ENCODE data around the gene RTN1.
"Not testable (repeated sequence)": the region's sequence is repeated elsewhere in the genome, so short reads cannot be mapped to it uniquely, and the experiment has no call there.

RTN1 gene

GRCh38 chr14:59704054-59704645 is 166.4 kb downstream of the RTN1 start:
- DNase-seq (ENCODE audit: low spot score): no peak

- no peak for DNase-seq (ENCODE audit: low spot score)
Observed at GRCh38 chr14:59699442-59699841, 171.1 kb downstream of the RTN1 start.

- DNase-seq (ENCODE audit: low spot score): no peak
Observed at GRCh38 chr14:59698793-59699192, 171.8 kb downstream of the RTN1 start.

- no peak for DNase-seq (ENCODE audit: low spot score)
Observed at GRCh38 chr14:59695198-59695597, 175.4 kb downstream of the RTN1 start.

- no peak for DNase-seq (ENCODE audit: low spot score)
Observed at GRCh38 chr14:59691266-59691665, 179.3 kb downstream of the RTN1 start.

- no peak for DNase-seq (ENCODE audit: low spot score)
Observed at GRCh38 chr14:59690426-59690825, 180.2 kb downstream of the RTN1 start.

GRCh38 chr14:59688224-59689170 is 182.1 kb downstream of the RTN1 start:
- no peak for DNase-seq (ENCODE audit: low spot score)

- no peak for DNase-seq (ENCODE audit: low spot score)
Observed at GRCh38 chr14:59687663-59688062, 182.9 kb downstream of the RTN1 start.

- no peak for DNase-seq (ENCODE audit: low spot score)
Observed at GRCh38 chr14:59679872-59680271, 190.7 kb downstream of the RTN1 start.

GRCh38 chr14:59678352-59678751 is 192.2 kb downstream of the RTN1 start:
- DNase-seq (ENCODE audit: low spot score): no peak

GRCh38 chr14:59677771-59678231 is 192.8 kb downstream of the RTN1 start:
- no peak for DNase-seq (ENCODE audit: low spot score)

GRCh38 chr14:59675394-59675793 is 195.2 kb downstream of the RTN1 start:
- no peak for DNase-seq (ENCODE audit: low spot score)

- DNase-seq (ENCODE audit: low spot score): no peak
Observed at GRCh38 chr14:59664741-59665140, 205.8 kb downstream of the RTN1 start.

- no peak for DNase-seq (ENCODE audit: low spot score)
Observed at GRCh38 chr14:59657769-59658168, 212.8 kb downstream of the RTN1 start.

GRCh38 chr14:59656473-59656872 is 214.1 kb downstream of the RTN1 start:
- no peak for DNase-seq (ENCODE audit: low spot score)

GRCh38 chr14:59654131-59654530 is 216.4 kb downstream of the RTN1 start:
- DNase-seq (ENCODE audit: low spot score): not testable (repeated sequence)

- not testable (repeated sequence) for DNase-seq (ENCODE audit: low spot score)
Observed at GRCh38 chr14:59646832-59647231, 223.7 kb downstream of the RTN1 start.

GRCh38 chr14:59638885-59639284 is 231.7 kb downstream of the RTN1 start:
- no peak for DNase-seq (ENCODE audit: low spot score)

GRCh38 chr14:59634617-59635016 is 236.0 kb downstream of the RTN1 start:
- no peak for DNase-seq (ENCODE audit: low spot score)

- no peak for DNase-seq (ENCODE audit: low spot score)
Observed at GRCh38 chr14:59633486-59633885, 237.1 kb downstream of the RTN1 start.

- DNase-seq (ENCODE audit: low spot score): no peak
Observed at GRCh38 chr14:59632381-59632780, 238.2 kb downstream of the RTN1 start.

- DNase-seq (ENCODE audit: low spot score): no peak
Observed at GRCh38 chr14:59631237-59631636, 239.3 kb downstream of the RTN1 start.

GRCh38 chr14:59630288-59630963 is 240.2 kb downstream of the RTN1 start:
- no peak for DNase-seq (ENCODE audit: low spot score)
